ACC112 (cell line): Measurements from ENCODE around the gene SPINK7.
"Not testable (repeated sequence)": the region's sequence is repeated elsewhere in the genome, so short reads cannot be mapped to it uniquely, and the experiment has no call there.

Experiments
- H2AFZ ChIP-seq: fragments of 200-600 bp; sonication (generic); one replicate; pipeline ENCODE4 v1.6.0; 2017; ENCODE audit warnings: antibody characterized with exemption, low read length; ENCODE audit not compliant: unreplicated experiment
- H3K27ac ChIP-seq: fragments of 200-600 bp; sonication (generic); 2 replicates; pipeline ENCODE4 v1.5.1; 2014; ENCODE audit warnings: low read depth, mild to moderate bottlenecking, antibody characterized with exemption, low read length, moderate library complexity
- H3K27me3 ChIP-seq: fragments of 200-600 bp; sonication (generic); 2 replicates; pipeline ENCODE4 v1.6.1; 2014; ENCODE audit warnings: mild to moderate bottlenecking, antibody characterized with exemption, low read length, moderate library complexity, mixed read lengths; ENCODE audit not compliant: insufficient read depth
- H3K36me3 ChIP-seq: fragments of 200-600 bp; sonication (generic); 2 replicates; pipeline ENCODE4 v1.6.1; 2016; ENCODE audit warnings: mild to moderate bottlenecking, antibody characterized with exemption, low read length, moderate library complexity, mixed read lengths; ENCODE audit not compliant: insufficient read depth
- H3K4me1 ChIP-seq: fragments of 200-600 bp; sonication (generic); one replicate; pipeline ENCODE4 v1.6.1; 2016; ENCODE audit warnings: low read length, mixed read lengths; ENCODE audit not compliant: insufficient read depth, unreplicated experiment, control insufficient read depth
- H3K4me3 ChIP-seq: fragments of 200-600 bp; sonication (generic); 2 replicates; pipeline ENCODE4 v1.5.1; 2014; ENCODE audit warnings: mild to moderate bottlenecking, low read depth, low read length
- H3K79me2 ChIP-seq: fragments of 200-600 bp; sonication (generic); one replicate; pipeline ENCODE4 v1.6.0; 2016; ENCODE audit warnings: low read length; ENCODE audit not compliant: control insufficient read depth, unreplicated experiment, insufficient read depth

SPINK7 gene

GRCh38 chr5:148311484-148311883, 739 bp upstream of the SPINK7 start:
- Histone ChIP-seq H3K4me1 (no peaks in the 10 kb centered on the region), H3K36me3 (no peaks in the 10 kb centered on the region), H3K4me3 (no peak overlapping the region), H2AFZ (no peak overlapping the region), H3K79me2 (no peaks in the 10 kb centered on the region), H3K27me3 (no peaks in the 10 kb centered on the region), H3K27ac (no peak overlapping the region)

GRCh38 chr5:148314187-148314586, 2.0 kb downstream of the SPINK7 start:
- H3K36me3 ChIP-seq = no peaks in the 10 kb centered on the region
- no peak overlapping the region for H3K4me3 ChIP-seq
- H3K79me2 ChIP-seq = no peaks in the 10 kb centered on the region
- H2AFZ ChIP-seq = no peak overlapping the region
- no peaks in the 10 kb centered on the region for H3K27me3 ChIP-seq
- H3K27ac ChIP-seq = no peak overlapping the region
- H3K4me1 ChIP-seq = no peaks in the 10 kb centered on the region

- H3K79me2 ChIP-seq = no peaks in the 10 kb centered on the region
- no peaks in the 10 kb centered on the region for H3K27me3 ChIP-seq
- no peak overlapping the region for H3K27ac ChIP-seq
- no peaks in the 10 kb centered on the region for H3K36me3 ChIP-seq
- H2AFZ ChIP-seq = no peak overlapping the region
- H3K4me3 ChIP-seq = no peak overlapping the region
- no peaks in the 10 kb centered on the region for H3K4me1 ChIP-seq
These were observed 2.5 kb downstream of the SPINK7 start for GRCh38 chr5:148314731-148315130.

GRCh38 chr5:148320011-148320963, 8.1 kb downstream of the SPINK7 start:
- H3K79me2 ChIP-seq, H3K4me1 ChIP-seq, H3K27me3 ChIP-seq, H3K4me3 ChIP-seq, H2AFZ ChIP-seq, H3K27ac ChIP-seq, H3K36me3 ChIP-seq: not testable (repeated sequence)

- H3K4me1 ChIP-seq = no peaks in the 10 kb centered on the region
- H3K27ac ChIP-seq = no peak overlapping the region
- no peaks in the 10 kb centered on the region for H3K79me2 ChIP-seq
- H3K36me3 ChIP-seq = no peaks in the 10 kb centered on the region
- H3K27me3 ChIP-seq = no peaks in the 10 kb centered on the region
- H2AFZ ChIP-seq = no peak overlapping the region
- H3K4me3 ChIP-seq = no peak overlapping the region
These were observed 21.1 kb downstream of the SPINK7 start for GRCh38 chr5:148333262-148333849.

- no peak within 1 kb of the TSS for H3K4me3 ChIP-seq
- no peaks in the 10 kb centered on the region for H3K4me1 ChIP-seq
- H3K27ac ChIP-seq = no peak within 1 kb of the TSS
- no peak within 1 kb of the TSS for H2AFZ ChIP-seq
- H3K27me3 ChIP-seq = no peaks in the 10 kb centered on the region
- H3K36me3 ChIP-seq = no peaks in the 10 kb centered on the region
- H3K79me2 ChIP-seq = no peaks in the 10 kb centered on the region
These were observed 23.0 kb downstream of the SPINK7 start, which contains the start of gene SPINK9 for GRCh38 chr5:148335259-148335658. SPINK9 (plus strand) TSS chr5:148335559; CDS start chr5:148335614, 55 bp downstream.

GRCh38 chr5:148336704-148337435, 24.6 kb downstream of the SPINK7 start:
- H3K79me2 ChIP-seq = no peaks in the 10 kb centered on the region
- no peak overlapping the region for H3K27ac ChIP-seq
- H2AFZ ChIP-seq = no peak overlapping the region
- H3K4me3 ChIP-seq = no peak overlapping the region
- H3K4me1 ChIP-seq = no peaks in the 10 kb centered on the region
- no peaks in the 10 kb centered on the region for H3K27me3 ChIP-seq
- no peaks in the 10 kb centered on the region for H3K36me3 ChIP-seq

GRCh38 chr5:148342371-148343045, 30.3 kb downstream of the SPINK7 start:
- no peaks in the 10 kb centered on the region for H3K27me3 ChIP-seq
- no peak overlapping the region for H3K4me3 ChIP-seq
- no peak overlapping the region for H2AFZ ChIP-seq
- H3K4me1 ChIP-seq = no peaks in the 10 kb centered on the region
- no peaks in the 10 kb centered on the region for H3K36me3 ChIP-seq
- H3K27ac ChIP-seq = no peak overlapping the region
- H3K79me2 ChIP-seq = no peaks in the 10 kb centered on the region

- Histone ChIP-seq H3K4me3 (no peak overlapping the region), H2AFZ (no peak overlapping the region), H3K27ac (no peak overlapping the region), H3K27me3 (no peaks in the 10 kb centered on the region), H3K4me1 (no peaks in the 10 kb centered on the region), H3K36me3 (no peaks in the 10 kb centered on the region), H3K79me2 (no peaks in the 10 kb centered on the region)
These were observed 30.8 kb downstream of the SPINK7 start for GRCh38 chr5:148343046-148343407.
